Left lobe of liver (tissue), 2 donors: ENCODE results near the gene FNTB. TPM values are rescaled to one million over a fixed set of nuclear protein-coding genes. Genes with fewer than 3 reads are reported as not detected.

Source experiments
- ATAC-seq: fragments of 200-7000 bp; cut with Tn5 transposase; one replicate; pipeline ENCODE4 v1.9.1; 2020; ENCODE audit warnings: mild to moderate bottlenecking, moderate library complexity
- DNase-seq: peaks from one replicate; pipeline ENCODE4 v3.0.0-alpha.2; 2020; ENCODE audit warnings: low spot score
- total RNA-seq: library from RNA; stranded (reverse); gene quantifications from one replicate; pipeline ENCODE4 v1.2.1, GENCODE V29; 2021
- donor health status: DM: no; HTN: no; CAD: no; lungs with moderate emphysema.
- donor health status: DM: no; HTN: yes; CAD: no.

FNTB gene
- total RNA-seq, 1 donor from 2014 or later: 9.9 TPM

DNA sequence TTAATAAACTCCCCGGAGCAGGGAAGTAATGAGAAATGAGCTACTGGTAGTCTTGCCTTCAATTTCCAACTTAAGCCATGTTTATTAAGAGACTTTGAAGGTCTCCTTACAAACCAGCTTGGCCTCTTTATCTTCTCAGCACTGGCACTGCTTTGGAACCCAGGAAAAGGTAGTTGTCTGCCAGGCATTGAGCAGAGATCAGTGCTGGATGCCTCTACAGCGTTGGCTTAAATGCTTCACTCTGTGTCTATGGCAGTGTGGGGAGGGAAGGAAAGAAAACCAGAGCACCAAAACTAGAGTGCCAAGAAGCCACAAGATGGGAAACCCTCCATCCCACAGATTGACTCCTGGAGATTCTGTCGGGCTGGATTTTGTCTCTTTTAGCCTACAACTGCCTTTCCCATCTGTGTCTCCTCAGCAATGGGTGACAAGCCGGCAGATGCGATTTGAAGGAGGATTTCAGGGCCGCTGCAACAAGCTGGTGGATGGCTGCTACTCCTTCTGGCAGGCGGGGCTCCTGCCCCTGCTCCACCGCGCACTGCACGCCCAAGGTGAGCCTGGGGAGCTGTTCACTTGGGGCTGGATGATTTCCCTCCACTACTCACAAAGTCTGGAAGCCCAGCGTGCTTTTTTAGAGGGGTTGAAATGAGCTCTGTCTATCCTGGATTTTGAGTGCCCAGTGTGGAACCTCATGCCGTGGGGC lies 57.3 kb downstream of the FNTB start:
- ATAC-seq: no peak
- DNase-seq: peak; percentile 42

GRCh38 chr14:65044596-65044959 lies 57.9 kb downstream of the FNTB start:
- DNase-seq: peak; percentile 48
- peak; percentile 61 for ATAC-seq

DNA sequence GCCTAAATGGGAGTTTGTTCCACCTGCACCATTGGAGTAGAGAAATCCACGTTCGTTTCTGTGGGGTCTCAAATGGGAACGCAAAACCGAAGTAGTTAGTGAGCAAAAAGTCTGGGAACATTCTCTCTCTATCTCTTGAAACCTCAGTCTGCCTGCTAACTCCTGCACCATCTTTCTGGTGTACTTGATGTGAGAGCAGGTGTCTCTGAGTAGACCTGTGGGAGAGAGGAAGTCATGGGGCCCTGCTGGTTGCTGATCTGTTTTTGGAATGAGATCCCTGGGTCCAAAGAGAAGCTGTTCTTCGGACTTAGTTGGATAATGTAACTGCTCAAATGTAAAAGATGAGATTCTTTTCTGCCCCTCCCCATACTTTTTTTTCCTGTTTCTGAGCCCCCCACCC lies 58.3 kb downstream of the FNTB start:
- ATAC-seq (no peak), DNase-seq (no peak)

- peak; percentile 23 for ATAC-seq
Observed at GRCh38 chr14:65045709-65046108, 59.0 kb downstream of the FNTB start.

GRCh38 chr14:65052832-65053231 lies 66.1 kb downstream of the FNTB start:
- ATAC-seq: peak; percentile 68

More at GRCh38 chr14:65045709-65046108, 59.0 kb downstream of the FNTB start:
- peak; percentile 37 for DNase-seq

GRCh38 chr14:65053466-65053865 lies 66.8 kb downstream of the FNTB start:
- ATAC-seq (no peak), DNase-seq (no peak)

More at GRCh38 chr14:65052832-65053231, 66.1 kb downstream of the FNTB start:
- no peak for DNase-seq

DNA sequence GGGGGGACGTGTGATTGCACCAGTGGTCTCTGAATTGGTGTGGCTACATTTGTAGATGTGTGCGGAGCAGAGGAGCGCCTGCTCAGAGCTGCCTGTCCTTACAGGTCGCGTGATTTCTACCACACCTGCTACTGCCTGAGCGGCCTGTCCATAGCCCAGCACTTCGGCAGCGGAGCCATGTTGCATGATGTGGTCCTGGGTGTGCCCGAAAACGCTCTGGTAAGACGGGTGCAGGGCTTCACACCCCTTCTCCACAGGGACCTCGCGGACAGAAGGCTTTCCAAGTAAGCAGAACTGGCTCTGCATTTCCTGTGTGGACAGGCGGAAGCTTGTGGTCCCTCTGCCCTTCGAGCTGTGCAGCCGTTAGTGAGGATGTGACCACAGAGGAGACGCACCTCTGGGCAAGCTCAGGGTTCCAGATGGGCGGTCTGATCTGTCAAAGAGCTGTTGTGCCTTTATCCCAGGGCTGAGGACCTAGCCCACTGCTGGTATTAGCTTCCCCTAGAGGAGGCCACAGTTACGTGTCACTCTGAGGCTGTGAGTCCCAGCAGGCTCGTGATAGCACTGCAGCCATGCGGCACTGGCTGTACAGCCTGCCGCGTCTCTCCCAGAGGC lies 67.9 kb downstream of the FNTB start:
- peak; percentile 45 for DNase-seq
- peak; percentile 36 for ATAC-seq

- DNase-seq (no peak), ATAC-seq (no peak)
Observed at GRCh38 chr14:65057695-65058094, 71.0 kb downstream of the FNTB start.

GRCh38 chr14:65062096-65063075 lies 75.7 kb downstream of the FNTB start:
- ATAC-seq: no peak
- DNase-seq: no peak

DNA sequence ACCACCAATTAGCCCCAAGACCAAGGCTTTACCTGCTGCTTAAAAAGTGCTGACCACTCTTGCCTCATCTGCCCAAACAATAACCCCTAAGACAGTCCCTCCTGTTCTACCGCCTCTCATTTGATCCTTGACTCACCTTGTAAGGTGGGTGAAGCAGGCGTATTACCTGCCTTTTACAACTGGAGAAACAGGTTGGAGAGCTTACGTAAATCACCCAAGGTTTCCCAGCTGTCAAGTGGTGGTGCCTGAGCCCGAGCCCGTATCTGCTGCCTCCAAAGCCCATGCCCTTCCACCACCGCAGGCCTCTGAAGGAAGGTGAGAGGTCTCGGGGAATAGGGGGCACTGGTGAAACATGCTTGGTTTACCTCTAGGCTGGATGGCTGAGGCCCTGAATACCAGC lies 79.0 kb downstream of the FNTB start:
- ATAC-seq (no peak), DNase-seq (no peak)

- ATAC-seq: no peak
- DNase-seq: no peak
Observed at GRCh38 chr14:65069874-65070413, 83.2 kb downstream of the FNTB start.

GRCh38 chr14:65070471-65070976 lies 83.8 kb downstream of the FNTB start:
- ATAC-seq (peak; percentile 24), DNase-seq (no peak)

DNA sequence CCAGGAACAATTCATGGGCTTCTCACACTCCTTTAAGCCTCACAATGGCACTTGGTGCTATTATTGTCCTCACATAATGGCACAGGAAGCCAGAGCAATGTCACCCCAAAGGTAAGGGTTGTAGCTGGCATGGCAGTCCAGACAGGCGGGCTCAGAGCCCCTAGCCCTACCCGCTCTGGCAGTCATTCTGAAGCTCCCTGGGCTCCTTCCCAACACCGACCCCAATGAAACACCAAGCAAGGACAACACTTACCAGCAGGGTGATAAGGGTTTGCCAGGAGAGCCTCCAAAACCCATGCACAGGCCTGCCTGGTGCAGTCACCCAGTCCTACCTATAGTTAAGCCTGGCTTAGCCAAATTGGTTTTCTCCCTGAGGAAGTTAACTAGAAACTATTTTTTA lies 84.8 kb downstream of the FNTB start:
- ATAC-seq (no peak), DNase-seq (no peak)

- DNase-seq: no peak
- no peak for ATAC-seq
Observed at GRCh38 chr14:65072256-65072655, 85.6 kb downstream of the FNTB start.

GRCh38 chr14:65072937-65073336 lies 86.2 kb downstream of the FNTB start:
- ATAC-seq (no peak), DNase-seq (no peak)

GRCh38 chr14:65073605-65074201 lies 87.0 kb downstream of the FNTB start:
- ATAC-seq (peak; percentile 20), DNase-seq (no peak)

- ATAC-seq (peak; percentile 30), DNase-seq (no peak)
Observed at GRCh38 chr14:65074449-65075150, 87.9 kb downstream of the FNTB start.

GRCh38 chr14:65075628-65076325 lies 89.1 kb downstream of the FNTB start:
- ATAC-seq (no peak), DNase-seq (no peak)

GRCh38 chr14:65077318-65077717 lies 90.6 kb downstream of the FNTB start:
- no peak for ATAC-seq

More at GRCh38 chr14:65077318-65077717, 90.6 kb downstream of the FNTB start:
- DNase-seq: no peak
